Right lobe of liver (tissue), 6 donors: ENCODE measurements around the gene VAV3. TPM values are rescaled to one million over a fixed set of nuclear protein-coding genes. Genes with fewer than 3 reads are reported as not detected.

Source experiments
- ATAC-seq, 4 donors: fragments of 200-7000 bp; cut with Tn5 transposase; one replicate each; pipeline ENCODE4 v1.9.1; 2020; ENCODE audit warnings: mild to moderate bottlenecking in 4 of 4, moderate library complexity in 4 of 4
- DNase-seq, 3 donors: peaks; one replicate each; pipeline ENCODE4 v3.0.0-alpha.2; 2020
- H3K27ac ChIP-seq, 3 donors: fragments of 200-600 bp; one replicate each; pipeline ENCODE4 v1.8.0; 2022
- H3K27me3 ChIP-seq, 2 donors: fragments of 200-600 bp; one replicate each; pipeline ENCODE4 v1.8.0; 2022
- H3K36me3 ChIP-seq, 4 donors: fragments of 200-600 bp; sonication (generic) in 1 of 4; one replicate each; pipeline versions ENCODE4 v1.5.1 to v1.8.0; 2017 to 2022; ENCODE audit warnings: control low read depth in 1 of 4
- H3K4me1 ChIP-seq, 4 donors: fragments of 200-600 bp; sonication (generic) in 1 of 4; one replicate each; pipeline versions ENCODE4 v1.5.1 to v1.8.0; 2017 to 2022; ENCODE audit warnings: control low read depth in 1 of 4
- H3K4me3 ChIP-seq, 3 donors: fragments of 200-600 bp; one replicate each; pipeline ENCODE4 v1.8.0; 2022
- H3K9me3 ChIP-seq, 4 donors: fragments of 200-600 bp; sonication (generic) in 1 of 4; one replicate each; pipeline versions ENCODE4 v1.5.1 to v1.8.0; 2017 to 2022; ENCODE audit warnings: control low read depth in 1 of 4
- POLR2A ChIP-seq: fragments of 450-650 bp; IDR thresholded peaks from one replicate; pipeline ENCODE4 v1.6.1; 2017; ENCODE audit warnings: antibody characterized with exemption, mild to moderate bottlenecking
- WGBS: methylation state at CpG from one replicate; pipeline ENCODE4 v1.1.6; 2018; ENCODE audit warnings: low coverage, low lambda C conversion rate; ENCODE audit not compliant: insufficient coverage; ENCODE audit errors: missing lambda C conversion rate; 5-methylcytosine and 5-hydroxymethylcytosine counted together
- intact Hi-C, 2 donors: fragments of 100-400 bp; cut with DNase I; formaldehyde crosslinking; loops; one replicate each; pipeline versions ENCODE4 v1.11.2 to v1.14.1; 2022
- total RNA-seq, 6 experiments: library from RNA; depleted of rRNA in 2 of 6; stranded (reverse); fragments of >200 nt in 2 of 6; fragmentation: NEBNext Ultra II Directional in 3 of 6; extraction: Animal tissue kit (Norgen Biotek cat#: 25700) in 3 of 6; gene quantifications; one replicate each; pipeline versions ENCODE4 v1.1.0 to v1.2.4, GENCODE V29; 2016 to 2023
- TF ChIP-seq, protein P1 (sequence below), 4 donors: fragments of 200-600 bp in 3 of 4; fragments of 450-650 bp in 1 of 4; IDR thresholded peaks; one replicate each; pipeline versions ENCODE4 v1.5.1 to v1.8.0; 2016 to 2022; ENCODE audit warnings: antibody characterized with exemption in 4 of 4, mild to moderate bottlenecking in 2 of 4
- donor health status: DM: no; HTN: yes; CAD: no.
- donor health status: DM: no; HTN: no; CAD: no.
- donor health status: DM: no; HTN: no; CAD: no.
- donor health status: DM: no; HTN: yes; CAD: no.
- donor health status: DM: no; HTN: yes; CAD: no.

The VAV3 gene
- total RNA-seq, 6 experiments from 2014 or later = 0.77 to 3.6 (median 1.5) TPM

GRCh38 chr1:107810291-107810951 lies 154.6 kb downstream of the VAV3 start:
- Histone ChIP-seq H3K4me1 (no peaks in the 10 kb centered on the region), H3K9me3 (no peaks in the 10 kb centered on the region), H3K27me3 (no peaks in the 10 kb centered on the region), H3K27ac (no peak overlapping the region), H3K36me3 (no peaks in the 10 kb centered on the region), H3K4me3 (no peak overlapping the region)
- ATAC-seq (no peak), DNase-seq (no peak)
- WGBS = 75% methylated on average over 2 of the region's 2 CpGs
- intact Hi-C loops = no loop called here
- TF ChIP-seq, protein P1, sequence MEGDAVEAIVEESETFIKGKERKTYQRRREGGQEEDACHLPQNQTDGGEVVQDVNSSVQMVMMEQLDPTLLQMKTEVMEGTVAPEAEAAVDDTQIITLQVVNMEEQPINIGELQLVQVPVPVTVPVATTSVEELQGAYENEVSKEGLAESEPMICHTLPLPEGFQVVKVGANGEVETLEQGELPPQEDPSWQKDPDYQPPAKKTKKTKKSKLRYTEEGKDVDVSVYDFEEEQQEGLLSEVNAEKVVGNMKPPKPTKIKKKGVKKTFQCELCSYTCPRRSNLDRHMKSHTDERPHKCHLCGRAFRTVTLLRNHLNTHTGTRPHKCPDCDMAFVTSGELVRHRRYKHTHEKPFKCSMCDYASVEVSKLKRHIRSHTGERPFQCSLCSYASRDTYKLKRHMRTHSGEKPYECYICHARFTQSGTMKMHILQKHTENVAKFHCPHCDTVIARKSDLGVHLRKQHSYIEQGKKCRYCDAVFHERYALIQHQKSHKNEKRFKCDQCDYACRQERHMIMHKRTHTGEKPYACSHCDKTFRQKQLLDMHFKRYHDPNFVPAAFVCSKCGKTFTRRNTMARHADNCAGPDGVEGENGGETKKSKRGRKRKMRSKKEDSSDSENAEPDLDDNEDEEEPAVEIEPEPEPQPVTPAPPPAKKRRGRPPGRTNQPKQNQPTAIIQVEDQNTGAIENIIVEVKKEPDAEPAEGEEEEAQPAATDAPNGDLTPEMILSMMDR (IDR thresholded peaks at IDR 0.05) = no peak
- no peak for TF ChIP-seq POLR2A

GRCh38 chr1:107807855-107808254 lies 157.1 kb downstream of the VAV3 start:
- intact Hi-C loops = no loop called here
- H3K4me3 ChIP-seq = no peak overlapping the region
- no peak for DNase-seq
- no peaks in the 10 kb centered on the region for H3K4me1 ChIP-seq
- no peak overlapping the region for H3K27ac ChIP-seq
- no peaks in the 10 kb centered on the region for H3K36me3 ChIP-seq
- no peaks in the 10 kb centered on the region for H3K9me3 ChIP-seq
- WGBS = 45% methylated on average over 3 of the region's 3 CpGs
- no peak for TF ChIP-seq POLR2A
- TF ChIP-seq, protein P1 (IDR thresholded peaks at IDR 0.05) = no peak
- ATAC-seq = no peak
- H3K27me3 ChIP-seq = no peaks in the 10 kb centered on the region

DNA sequence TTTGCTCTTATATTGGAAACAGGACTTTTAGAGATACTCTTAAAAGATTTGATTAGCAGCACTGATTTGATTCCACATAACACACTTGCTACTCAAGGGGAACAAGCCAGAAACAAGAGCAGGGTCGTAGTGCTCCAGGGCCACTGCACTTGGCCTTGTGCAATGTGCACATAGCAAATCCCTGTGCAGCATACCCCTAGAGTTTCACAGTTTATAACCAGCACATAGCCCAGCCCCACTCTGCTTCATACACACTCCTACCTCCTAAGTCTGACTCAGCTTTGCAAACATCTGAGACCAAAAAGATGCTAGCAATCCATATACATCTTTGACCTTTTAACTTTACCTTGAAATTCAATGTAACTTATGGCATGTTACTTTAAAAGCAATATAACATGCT lies 157.6 kb downstream of the VAV3 start:
- WGBS = 20% methylated on average over 1 of the region's 1 CpG
- no peak for ATAC-seq
- TF ChIP-seq, protein P1 (IDR thresholded peaks at IDR 0.05) = no peak
- no peak for TF ChIP-seq POLR2A

DNA sequence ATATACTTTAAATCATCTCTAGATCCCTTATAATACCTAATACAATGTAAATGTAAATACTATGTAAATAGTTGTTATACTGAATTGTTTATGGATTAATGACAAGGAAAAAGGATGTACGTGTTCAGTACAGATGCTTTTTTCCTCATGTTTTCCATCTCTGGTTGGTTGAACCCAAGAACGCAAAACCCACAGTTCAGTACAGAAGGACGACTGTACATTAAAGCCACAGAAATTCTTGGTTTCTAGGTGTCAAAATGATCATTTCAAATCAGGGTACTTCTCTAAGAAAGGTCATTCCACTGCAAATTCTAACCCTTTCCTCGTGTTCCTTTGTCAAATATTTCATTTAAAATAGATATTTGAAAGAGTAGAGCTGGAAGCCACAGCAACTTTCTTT lies 158.1 kb downstream of the VAV3 start:
- ATAC-seq (no peak), DNase-seq (no peak)
- H3K4me1 ChIP-seq = no peaks in the 10 kb centered on the region
- H3K4me3 ChIP-seq = no peak overlapping the region
- intact Hi-C loops = no loop called here
- no peaks in the 10 kb centered on the region for H3K27me3 ChIP-seq
- TF ChIP-seq, protein P1 (IDR thresholded peaks at IDR 0.05) = no peak
- TF ChIP-seq POLR2A = no peak
- WGBS = 46% methylated on average over 4 of the region's 4 CpGs
- H3K9me3 ChIP-seq = no peaks in the 10 kb centered on the region
- no peaks in the 10 kb centered on the region for H3K36me3 ChIP-seq
- no peak overlapping the region for H3K27ac ChIP-seq

More for the DNA sequence above, 157.6 kb downstream of the VAV3 start:
- no peak overlapping the region for H3K27ac ChIP-seq
- intact Hi-C loops = no loop called here
- H3K36me3 ChIP-seq = no peaks in the 10 kb centered on the region
- no peak overlapping the region for H3K4me3 ChIP-seq
- no peaks in the 10 kb centered on the region for H3K27me3 ChIP-seq
- no peak for DNase-seq
- H3K9me3 ChIP-seq = no peaks in the 10 kb centered on the region
- H3K4me1 ChIP-seq = no peaks in the 10 kb centered on the region
